Measurements from ENCODE around the gene C19orf47. TPM values are rescaled to one million over a fixed set of nuclear protein-coding genes. Genes with fewer than 3 reads are reported as not detected.

The C19orf47 gene
- total RNA-seq, 1 donor from 2014 or later, result 10.6 TPM

- no peak overlapping the region for H3K9ac ChIP-seq
- H3K4me1 ChIP-seq, result no peaks in the 10 kb centered on the region
- no peaks in the 10 kb centered on the region for H3F3A ChIP-seq (ENCODE audit: low read depth)
- no peak overlapping the region for H3K27ac ChIP-seq
- Mint-ChIP-seq H3K36me3 (no peaks in the 10 kb centered on the region), H3K4me1 (peaks cover 5% of the 10 kb centered on the region), H3K27ac (no peak overlapping the region), H3K27me3 (ENCODE audit: insufficient read depth, low read depth) (peaks cover 10% of the 10 kb centered on the region), H3K4me3 (no peak overlapping the region), H3K9me3 (no peaks in the 10 kb centered on the region)
- no peak overlapping the region for H3K4me2 ChIP-seq
- H2AFZ ChIP-seq (replicated peaks), result no peak overlapping the region
- H3K79me2 ChIP-seq (ENCODE audit: low read depth), result no peaks in the 10 kb centered on the region
- peaks cover 4% of the 10 kb centered on the region for H3K27me3 ChIP-seq
- TF ChIP-seq EZH2phosphoT487 (IDR thresholded peaks at IDR 0.05), result no peak
- H3K9me3 ChIP-seq (ENCODE audit: low read depth), result no peaks in the 10 kb centered on the region
- H3K4me3 ChIP-seq, result no peak overlapping the region
- H3K36me3 ChIP-seq, result no peaks in the 10 kb centered on the region
- no peak for DNase-seq (ENCODE audit: low spot score)
- H4K20me1 ChIP-seq (ENCODE audit: low read depth), result no peaks in the 10 kb centered on the region
Measured at GRCh38 chr19:40392894-40393517, 44.8 kb upstream of the C19orf47 start.

- no peak overlapping the region for H3K4me3 ChIP-seq
- no peaks in the 10 kb centered on the region for H3F3A ChIP-seq (ENCODE audit: low read depth)
- no peak overlapping the region for H3K4me2 ChIP-seq
- no peak overlapping the region for H3K4me3 Mint-ChIP-seq
- TF ChIP-seq EZH2 (IDR thresholded peaks at IDR 0.05), result no peak
- TF ChIP-seq EZH2phosphoT487 (IDR thresholded peaks at IDR 0.05), result no peak
- no peaks in the 10 kb centered on the region for H3K36me3 ChIP-seq
- H3K27ac Mint-ChIP-seq, result peak overlapping the region; percentile 64
- H2AFZ ChIP-seq (replicated peaks), result no peak overlapping the region
- no peaks in the 10 kb centered on the region for H3K9me3 ChIP-seq (ENCODE audit: low read depth)
- H3K9me3 Mint-ChIP-seq, result no peaks in the 10 kb centered on the region
- H3K27ac ChIP-seq, result no peak overlapping the region
- no peaks in the 10 kb centered on the region for H4K20me1 ChIP-seq (ENCODE audit: low read depth)
- no peaks in the 10 kb centered on the region for H3K4me1 ChIP-seq
- H3K4me1 Mint-ChIP-seq, result peaks cover 5% of the 10 kb centered on the region
- no peaks in the 10 kb centered on the region for H3K79me2 ChIP-seq (ENCODE audit: low read depth)
- no peak overlapping the region for H3K9ac ChIP-seq
- no peaks in the 10 kb centered on the region for H3K36me3 Mint-ChIP-seq
- H3K27me3 Mint-ChIP-seq (ENCODE audit: insufficient read depth, low read depth), result peaks cover 10% of the 10 kb centered on the region
- no peaks in the 10 kb centered on the region for H3K27me3 ChIP-seq
- no peak for DNase-seq (ENCODE audit: low spot score)
Measured at GRCh38 chr19:40392123-40392522, 43.9 kb upstream of the C19orf47 start.

GRCh38 chr19:40390084-40390742 is 42.0 kb upstream of the C19orf47 start, which contains the start of gene HIPK4:
Gene HIPK4 (minus strand): TSS chr19:40390181. CDS start chr19:40389902, 279 bp downstream.
- no peaks in the 10 kb centered on the region for H3K9me3 ChIP-seq (ENCODE audit: low read depth)
- no peak within 1 kb of the TSS for H2AFZ ChIP-seq (replicated peaks)
- Mint-ChIP-seq H3K9me3 (no peaks in the 10 kb centered on the region), H3K4me1 (peaks cover 5% of the 10 kb centered on the region), H3K36me3 (no peaks in the 10 kb centered on the region), H3K27ac (peak within 1 kb of the TSS; percentile 13), H3K27me3 (ENCODE audit: insufficient read depth, low read depth) (peaks cover 11% of the 10 kb centered on the region), H3K4me3 (no peak within 1 kb of the TSS)
- no peaks in the 10 kb centered on the region for H3K79me2 ChIP-seq (ENCODE audit: low read depth)
- H3K27ac ChIP-seq, result no peak within 1 kb of the TSS
- no peak for TF ChIP-seq EZH2 (IDR thresholded peaks at IDR 0.05)
- no peak for TF ChIP-seq CTCF (IDR thresholded peaks at IDR 0.05)
- TF ChIP-seq EZH2phosphoT487 (IDR thresholded peaks at IDR 0.05), result no peak
- H3K27me3 ChIP-seq, result no peaks in the 10 kb centered on the region
- H3K36me3 ChIP-seq, result no peaks in the 10 kb centered on the region
- H4K20me1 ChIP-seq (ENCODE audit: low read depth), result no peaks in the 10 kb centered on the region
- no peak within 1 kb of the TSS for H3K4me3 ChIP-seq
- DNase-seq (ENCODE audit: low spot score), result no peak
- H3K4me1 ChIP-seq, result no peaks in the 10 kb centered on the region
- no peak within 1 kb of the TSS for H3K9ac ChIP-seq
- no peak within 1 kb of the TSS for H3K4me2 ChIP-seq
- H3F3A ChIP-seq (ENCODE audit: low read depth), result no peaks in the 10 kb centered on the region

- H3K27ac Mint-ChIP-seq, result no peak overlapping the region
- no peaks in the 10 kb centered on the region for H3K4me1 ChIP-seq
- no peaks in the 10 kb centered on the region for H3K36me3 Mint-ChIP-seq
- H3K27me3 Mint-ChIP-seq (ENCODE audit: insufficient read depth, low read depth), result peaks cover 12% of the 10 kb centered on the region
- H4K20me1 ChIP-seq (ENCODE audit: low read depth), result no peaks in the 10 kb centered on the region
- no peak overlapping the region for H3K4me3 ChIP-seq
- no peaks in the 10 kb centered on the region for H3F3A ChIP-seq (ENCODE audit: low read depth)
- H3K9ac ChIP-seq, result no peak overlapping the region
- H3K4me1 Mint-ChIP-seq, result peaks cover 5% of the 10 kb centered on the region
- no peak overlapping the region for H2AFZ ChIP-seq (replicated peaks)
- H3K27ac ChIP-seq, result no peak overlapping the region
- no peaks in the 10 kb centered on the region for H3K36me3 ChIP-seq
- no peaks in the 10 kb centered on the region for H3K9me3 Mint-ChIP-seq
- DNase-seq (ENCODE audit: low spot score), result no peak
- H3K4me2 ChIP-seq, result no peak overlapping the region
- no peaks in the 10 kb centered on the region for H3K9me3 ChIP-seq (ENCODE audit: low read depth)
- H3K4me3 Mint-ChIP-seq, result no peak overlapping the region
- no peaks in the 10 kb centered on the region for H3K79me2 ChIP-seq (ENCODE audit: low read depth)
- H3K27me3 ChIP-seq, result no peaks in the 10 kb centered on the region
- no peak for TF ChIP-seq EZH2 (IDR thresholded peaks at IDR 0.05)
- no peak for TF ChIP-seq CTCF (IDR thresholded peaks at IDR 0.05)
- no peak for TF ChIP-seq EZH2phosphoT487 (IDR thresholded peaks at IDR 0.05)
Measured at GRCh38 chr19:40389404-40390083, 41.3 kb upstream of the C19orf47 start.

All from neural progenitor cell (in vitro differentiated cells).